Lung microvascular endothelial cell (primary cell): Measurements from ENCODE around the gene FMNL3. TPM values are rescaled to one million over a fixed set of nuclear protein-coding genes. Genes with fewer than 3 reads are reported as not detected.

Experiments
- DNase-seq, 2 donors: peaks; one replicate each; pipeline versions ENCODE4 v3.0.0 to v3.0.0-alpha.2; 2010; ENCODE audit warnings: low read depth in 2 of 2
- total RNA-seq: library from RNA; depleted of rRNA; stranded (reverse); fragments of >200 nt; gene quantifications from 2 replicates; pipeline ENCODE4 v1.2.1, GENCODE V29; 2014

FMNL3 gene
- total RNA-seq, 1 donor from 2014 or later, result 52.0 TPM

GRCh38 chr12:49675137-49675536 is 32.1 kb downstream of the FMNL3 start:
- no peak for DNase-seq

- DNase-seq, result peak in 1 of 2 donors; percentile 45
Observed at GRCh38 chr12:49674318-49674981, 32.8 kb downstream of the FMNL3 start.

- peak; percentile 92 to 98 for DNase-seq
Observed at GRCh38 chr12:49673446-49674317, 33.5 kb downstream of the FMNL3 start.

GRCh38 chr12:49672301-49673217 is 34.6 kb downstream of the FMNL3 start:
- DNase-seq, result peak in 1 of 2 donors; percentile 36

GRCh38 chr12:49671031-49671765 is 36.0 kb downstream of the FMNL3 start:
- peak in 1 of 2 donors; percentile 58 for DNase-seq

- no peak for DNase-seq
Observed at GRCh38 chr12:49669796-49670195, 37.4 kb downstream of the FMNL3 start.

GRCh38 chr12:49667325-49668090 is 39.7 kb downstream of the FMNL3 start:
- peak in 1 of 2 donors; percentile 63 for DNase-seq

- DNase-seq, result no peak
Observed at GRCh38 chr12:49666176-49666575, 41.0 kb downstream of the FMNL3 start.

GRCh38 chr12:49665384-49665783 is 41.8 kb downstream of the FMNL3 start:
- DNase-seq, result no peak

- DNase-seq, result peak; percentile 87 to 95
Observed at GRCh38 chr12:49664591-49665239, 42.5 kb downstream of the FMNL3 start.

GRCh38 chr12:49664167-49664566 is 43.0 kb downstream of the FMNL3 start:
- peak in 1 of 2 donors; percentile 20 for DNase-seq

GRCh38 chr12:49662998-49663843 is 44.0 kb downstream of the FMNL3 start:
- DNase-seq, result peak; percentile 94 to 97

- DNase-seq, result no peak
Observed at GRCh38 chr12:49661746-49662145, 45.5 kb downstream of the FMNL3 start.

- no peak for DNase-seq
Observed at GRCh38 chr12:49661191-49661590, 46.0 kb downstream of the FMNL3 start.

GRCh38 chr12:49659753-49660152 is 47.5 kb downstream of the FMNL3 start:
- DNase-seq, result no peak

- no peak for DNase-seq
Observed at GRCh38 chr12:49658276-49658675, 48.9 kb downstream of the FMNL3 start.

- DNase-seq, result peak in 1 of 2 donors; percentile 79
Observed at GRCh38 chr12:49655595-49656236, 51.5 kb downstream of the FMNL3 start.

- peak in 1 of 2 donors; percentile 36 for DNase-seq
Observed at GRCh38 chr12:49654715-49655114, 52.5 kb downstream of the FMNL3 start.
